HEK293 (cell line): ENCODE data around the gene CATSPERE.

Experiments used
- FEZF1 ChIP-seq: fragments of 450-650 bp; formaldehyde crosslinking; IDR thresholded peaks from 2 replicates; pipeline ENCODE4 v1.5.1; 2016; ENCODE audit warnings: missing biosample characterization, missing genetic modification characterization
- GFI1B ChIP-seq: fragments of 450-650 bp; formaldehyde crosslinking; IDR thresholded peaks from 2 replicates; pipeline ENCODE4 v1.5.1; 2016; ENCODE audit warnings: missing biosample characterization, missing genetic modification characterization
- GLIS1 ChIP-seq: fragments of 450-650 bp; formaldehyde crosslinking; IDR thresholded peaks from 2 replicates; pipeline ENCODE4 v1.5.1; 2016; ENCODE audit warnings: missing biosample characterization, missing genetic modification characterization
- HIC1 ChIP-seq: fragments of 450-650 bp; formaldehyde crosslinking; IDR thresholded peaks from 2 replicates; pipeline ENCODE4 v1.5.1; 2016; ENCODE audit warnings: missing biosample characterization, missing genetic modification characterization
- IKZF3 ChIP-seq: fragments of 450-650 bp; IDR thresholded peaks from 2 replicates; pipeline ENCODE4 v1.5.0; 2018; ENCODE audit warnings: missing biosample characterization, mild to moderate bottlenecking, missing genetic modification characterization, moderate library complexity
- INSM2 ChIP-seq: fragments of 450-650 bp; formaldehyde crosslinking; IDR thresholded peaks from 2 replicates; pipeline ENCODE4 v1.5.1; 2016; ENCODE audit warnings: missing biosample characterization, missing genetic modification characterization
- KLF8 ChIP-seq: fragments of 450-650 bp; formaldehyde crosslinking; IDR thresholded peaks from 2 replicates; pipeline ENCODE4 v1.5.1; 2016; ENCODE audit warnings: missing biosample characterization, missing genetic modification characterization
- OSR2 ChIP-seq: fragments of 450-650 bp; formaldehyde crosslinking; IDR thresholded peaks from 2 replicates; pipeline ENCODE4 v1.5.1; 2016; ENCODE audit warnings: missing biosample characterization, missing genetic modification characterization
- SP7 ChIP-seq: fragments of 450-650 bp; formaldehyde crosslinking; IDR thresholded peaks from 2 replicates; pipeline ENCODE4 v1.5.1; 2016; ENCODE audit warnings: missing biosample characterization, missing genetic modification characterization
- TRIM28 ChIP-seq: IDR thresholded peaks from 2 replicates; pipeline ENCODE4 v1.6.1; 2011; ENCODE audit warnings: low read length, control low read depth, borderline replicate concordance
- ZBTB48 ChIP-seq: fragments of 450-650 bp; formaldehyde crosslinking; IDR thresholded peaks from 2 replicates; pipeline ENCODE4 v1.5.1; 2016; ENCODE audit warnings: missing biosample characterization, missing genetic modification characterization
- ZEB2 ChIP-seq: fragments of 450-650 bp; formaldehyde crosslinking; IDR thresholded peaks from 2 replicates; pipeline ENCODE4 v1.5.1; 2016; ENCODE audit warnings: missing biosample characterization, missing genetic modification characterization
- ZFP41 ChIP-seq: fragments of 450-650 bp; formaldehyde crosslinking; IDR thresholded peaks from 2 replicates; pipeline ENCODE4 v1.5.1; 2016; ENCODE audit warnings: missing biosample characterization, missing genetic modification characterization, borderline replicate concordance
- ZNF10 ChIP-seq: fragments of 450-650 bp; formaldehyde crosslinking; IDR thresholded peaks from 2 replicates; pipeline ENCODE4 v1.5.1; 2017; ENCODE audit warnings: missing biosample characterization, missing genetic modification characterization
- ZNF148 ChIP-seq: fragments of 450-650 bp; formaldehyde crosslinking; IDR thresholded peaks from 2 replicates; pipeline ENCODE4 v1.5.0; 2017; ENCODE audit warnings: missing biosample characterization, missing genetic modification characterization, borderline replicate concordance
- ZNF23 ChIP-seq: fragments of 450-650 bp; formaldehyde crosslinking; IDR thresholded peaks from 2 replicates; pipeline ENCODE4 v1.5.1; 2016; ENCODE audit warnings: missing biosample characterization, missing genetic modification characterization, borderline replicate concordance
- ZNF366 ChIP-seq: fragments of 450-650 bp; formaldehyde crosslinking; conservative IDR thresholded peaks from 2 replicates; pipeline ENCODE4 v1.5.1; 2016; ENCODE audit warnings: missing biosample characterization, missing genetic modification characterization
- ZNF394 ChIP-seq: fragments of 450-650 bp; formaldehyde crosslinking; IDR thresholded peaks from 2 replicates; pipeline ENCODE4 v1.5.1; 2016; ENCODE audit warnings: missing biosample characterization, missing genetic modification characterization, mild to moderate bottlenecking, moderate library complexity, borderline replicate concordance
- ZNF398 ChIP-seq: fragments of 450-650 bp; formaldehyde crosslinking; IDR thresholded peaks from 2 replicates; pipeline ENCODE4 v1.5.1; 2017; ENCODE audit warnings: missing biosample characterization, missing genetic modification characterization
- ZNF510 ChIP-seq: fragments of 450-650 bp; formaldehyde crosslinking; IDR thresholded peaks from 2 replicates; pipeline ENCODE4 v1.5.1; 2018; ENCODE audit warnings: mild to moderate bottlenecking, missing genetic modification characterization, missing biosample characterization; ENCODE audit not compliant: insufficient replicate concordance
- ZNF529 ChIP-seq: fragments of 450-650 bp; formaldehyde crosslinking; IDR thresholded peaks from 2 replicates; pipeline ENCODE4 v1.5.1; 2017; ENCODE audit warnings: missing genetic modification characterization, missing biosample characterization; ENCODE audit not compliant: insufficient replicate concordance
- ZNF600 ChIP-seq: fragments of 450-650 bp; formaldehyde crosslinking; IDR thresholded peaks from 2 replicates; pipeline ENCODE4 v1.5.1; 2016; ENCODE audit warnings: missing biosample characterization, missing genetic modification characterization
- ZNF626 ChIP-seq: fragments of 450-650 bp; sonication (Bioruptor Pico); formaldehyde crosslinking; IDR thresholded peaks from 2 replicates; pipeline ENCODE4 v1.5.1; 2018; ENCODE audit warnings: missing biosample characterization, missing genetic modification characterization, inconsistent platforms
- ZNF639 ChIP-seq: fragments of 450-650 bp; formaldehyde crosslinking; IDR thresholded peaks from 2 replicates; pipeline ENCODE4 v1.5.1; 2016; ENCODE audit warnings: missing biosample characterization, missing genetic modification characterization
- ZNF670 ChIP-seq: fragments of 450-650 bp; formaldehyde crosslinking; IDR thresholded peaks from 2 replicates; pipeline ENCODE4 v1.5.1; 2016; ENCODE audit warnings: missing biosample characterization, missing genetic modification characterization, low read depth
- TF ChIP-seq, protein P1 (sequence below): sonication (generic); formaldehyde crosslinking; IDR thresholded peaks from 2 replicates; pipeline ENCODE4 v1.8.1; 2022; ENCODE audit warnings: mild to moderate bottlenecking, moderate library complexity, missing genetic modification reagents
- TF ChIP-seq, protein P2 (sequence below): fragments of 450-650 bp; formaldehyde crosslinking; IDR thresholded peaks from 2 replicates; pipeline ENCODE4 v1.5.1; 2016; ENCODE audit warnings: missing biosample characterization, missing genetic modification characterization
- TF ChIP-seq, protein P3 (sequence below): fragments of 450-650 bp; formaldehyde crosslinking; IDR thresholded peaks from 2 replicates; pipeline ENCODE4 v1.5.1; 2016; ENCODE audit warnings: missing biosample characterization, missing genetic modification characterization

Gene CATSPERE

GRCh38 chr1:244665771-244666217, 204.7 kb downstream of the CATSPERE start (continued):
- TF ChIP-seq, protein P1, sequence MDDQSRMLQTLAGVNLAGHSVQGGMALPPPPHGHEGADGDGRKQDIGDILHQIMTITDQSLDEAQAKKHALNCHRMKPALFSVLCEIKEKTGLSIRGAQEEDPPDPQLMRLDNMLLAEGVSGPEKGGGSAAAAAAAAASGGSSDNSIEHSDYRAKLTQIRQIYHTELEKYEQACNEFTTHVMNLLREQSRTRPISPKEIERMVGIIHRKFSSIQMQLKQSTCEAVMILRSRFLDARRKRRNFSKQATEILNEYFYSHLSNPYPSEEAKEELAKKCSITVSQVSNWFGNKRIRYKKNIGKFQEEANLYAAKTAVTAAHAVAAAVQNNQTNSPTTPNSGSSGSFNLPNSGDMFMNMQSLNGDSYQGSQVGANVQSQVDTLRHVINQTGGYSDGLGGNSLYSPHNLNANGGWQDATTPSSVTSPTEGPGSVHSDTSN (CRISPR knock-in tag), result no peak
- TF ChIP-seq ZBTB48 (tag by site-specific recombination) (peak; percentile 88), OSR2 (tag by site-specific recombination) (peak; percentile 100), ZNF529 (tag by site-specific recombination) (no peak), ZNF510 (tag by site-specific recombination) (peak; percentile 10), ZNF600 (tag by site-specific recombination) (peak; percentile 97), ZFP41 (tag by site-specific recombination) (no peak), ZNF639 (tag by site-specific recombination) (peak; percentile 99), GFI1B (peak; percentile 83; the same call in 1 of the 2 replicates), ZNF626 (tag by site-specific recombination) (no peak), TRIM28 (peak; percentile 88; the same call in 1 of the 2 replicates), ZNF394 (peak; percentile 82; the same call in 1 of the 2 replicates), ZNF398 (tag by site-specific recombination) (peak; percentile 36), FEZF1 (tag by site-specific recombination) (peak; percentile 84), ZNF148 (tag by site-specific recombination) (no peak), ZEB2 (tag by site-specific recombination) (peak; percentile 99), SP7 (tag by site-specific recombination) (peak; percentile 90), INSM2 (peak; percentile 97), ZNF23 (tag by site-specific recombination) (no peak), IKZF3 (tag by site-specific recombination) (peak; percentile 94), ZNF10 (peak; percentile 73; the same call in 1 of the 2 replicates), KLF8 (peak; percentile 94), ZNF366 (peak; percentile 56), ZNF670 (tag by site-specific recombination) (no peak), GLIS1 (tag by site-specific recombination) (peak; percentile 73), HIC1 (tag by site-specific recombination) (peak; percentile 87)
- TF ChIP-seq, protein P2, sequence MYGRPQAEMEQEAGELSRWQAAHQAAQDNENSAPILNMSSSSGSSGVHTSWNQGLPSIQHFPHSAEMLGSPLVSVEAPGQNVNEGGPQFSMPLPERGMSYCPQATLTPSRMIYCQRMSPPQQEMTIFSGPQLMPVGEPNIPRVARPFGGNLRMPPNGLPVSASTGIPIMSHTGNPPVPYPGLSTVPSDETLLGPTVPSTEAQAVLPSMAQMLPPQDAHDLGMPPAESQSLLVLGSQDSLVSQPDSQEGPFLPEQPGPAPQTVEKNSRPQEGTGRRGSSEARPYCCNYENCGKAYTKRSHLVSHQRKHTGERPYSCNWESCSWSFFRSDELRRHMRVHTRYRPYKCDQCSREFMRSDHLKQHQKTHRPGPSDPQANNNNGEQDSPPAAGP, result peak; percentile 93
- TF ChIP-seq, protein P3, sequence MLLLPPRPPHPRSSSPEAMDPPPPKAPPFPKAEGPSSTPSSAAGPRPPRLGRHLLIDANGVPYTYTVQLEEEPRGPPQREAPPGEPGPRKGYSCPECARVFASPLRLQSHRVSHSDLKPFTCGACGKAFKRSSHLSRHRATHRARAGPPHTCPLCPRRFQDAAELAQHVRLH (tag by site-specific recombination), result peak; percentile 61
